Spleen (tissue), 7 donors: ENCODE data around the gene CFAP90.

Source experiments
- POLR2A ChIP-seq, 3 donors: fragments of 450-650 bp; IDR thresholded peaks; one replicate each; pipeline ENCODE4 v1.5.1; 2017; ENCODE audit warnings: antibody characterized with exemption in 3 of 3, mild to moderate bottlenecking in 1 of 3
- POLR2AphosphoS5 ChIP-seq, 3 donors: sonication (generic); formaldehyde crosslinking; IDR thresholded peaks; one replicate each; pipeline ENCODE4 v1.5.1; 2017; ENCODE audit warnings: antibody characterized with exemption in 3 of 3
- TF ChIP-seq, protein P1 (sequence below), 11 experiments: fragments of 200-600 bp in 7 of 11; fragments of 450-650 bp in 4 of 11; sonication (generic) in 4 of 11; IDR thresholded peaks in 8 of 11; conservative IDR thresholded peaks in 3 of 11; 1 replicate in 7 of 11; 2 replicates in 4 of 11; pipeline versions ENCODE4 v1.4.0 to v1.8.0; 2016 to 2021; ENCODE audit warnings: antibody characterized with exemption in 11 of 11, inconsistent platforms in 4 of 11, mild to moderate bottlenecking in 1 of 11
- donor health status: DM: no; HTN: no; CAD: no; lungs with moderate emphysema.
- donor health status: DM: no; HTN: no; CAD: no.
- donor health status: DM: no; HTN: no; CAD: no.

DNA sequence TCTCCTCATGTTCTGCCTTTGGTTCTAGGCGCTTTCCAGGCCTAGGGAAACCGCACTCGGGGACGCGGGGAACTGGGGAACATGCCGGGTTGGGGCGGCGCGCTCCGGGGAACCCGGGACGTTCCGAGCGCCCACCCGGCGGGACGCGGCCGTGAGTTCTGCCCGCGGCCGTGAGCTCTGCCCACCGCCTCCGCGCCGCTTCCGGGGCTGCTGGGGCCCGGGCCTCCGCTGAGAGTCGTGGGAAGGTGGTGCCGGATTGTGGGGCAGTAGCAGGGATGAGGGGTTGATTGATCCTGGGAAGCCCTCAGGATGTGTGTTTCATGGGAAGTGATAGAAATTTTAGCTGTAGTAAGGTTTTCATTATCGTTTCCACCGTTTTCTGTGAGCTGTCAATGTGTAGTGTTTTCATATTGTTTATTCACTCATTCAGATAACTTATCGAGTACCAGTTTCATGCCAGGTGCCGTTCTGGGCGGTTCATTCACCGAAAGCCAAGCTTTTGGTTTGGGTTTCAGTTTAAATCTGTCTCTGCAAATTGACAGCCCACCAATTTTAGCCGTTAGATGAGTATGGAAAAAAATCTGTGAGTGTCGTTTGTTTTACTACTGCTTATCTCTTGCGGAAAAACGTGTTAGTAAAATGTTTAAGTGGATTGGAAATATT, 18.7 kb upstream of the CFAP90 start:
- TF ChIP-seq POLR2AphosphoS5 (IDR thresholded peaks at IDR 0.05) (no peak), POLR2A (IDR thresholded peaks at IDR 0.05) (no peak)
- TF ChIP-seq, protein P1, sequence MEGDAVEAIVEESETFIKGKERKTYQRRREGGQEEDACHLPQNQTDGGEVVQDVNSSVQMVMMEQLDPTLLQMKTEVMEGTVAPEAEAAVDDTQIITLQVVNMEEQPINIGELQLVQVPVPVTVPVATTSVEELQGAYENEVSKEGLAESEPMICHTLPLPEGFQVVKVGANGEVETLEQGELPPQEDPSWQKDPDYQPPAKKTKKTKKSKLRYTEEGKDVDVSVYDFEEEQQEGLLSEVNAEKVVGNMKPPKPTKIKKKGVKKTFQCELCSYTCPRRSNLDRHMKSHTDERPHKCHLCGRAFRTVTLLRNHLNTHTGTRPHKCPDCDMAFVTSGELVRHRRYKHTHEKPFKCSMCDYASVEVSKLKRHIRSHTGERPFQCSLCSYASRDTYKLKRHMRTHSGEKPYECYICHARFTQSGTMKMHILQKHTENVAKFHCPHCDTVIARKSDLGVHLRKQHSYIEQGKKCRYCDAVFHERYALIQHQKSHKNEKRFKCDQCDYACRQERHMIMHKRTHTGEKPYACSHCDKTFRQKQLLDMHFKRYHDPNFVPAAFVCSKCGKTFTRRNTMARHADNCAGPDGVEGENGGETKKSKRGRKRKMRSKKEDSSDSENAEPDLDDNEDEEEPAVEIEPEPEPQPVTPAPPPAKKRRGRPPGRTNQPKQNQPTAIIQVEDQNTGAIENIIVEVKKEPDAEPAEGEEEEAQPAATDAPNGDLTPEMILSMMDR (IDR thresholded peaks at IDR 0.05 in 8 of 11, conservative IDR thresholded peaks at IDR 0.05 in 3 of 11): no peak
